Bone marrow (tissue), 2 donors: ENCODE measurements around the gene WFS1.

Experiments used
- DNase-seq, 2 donors: peaks; one replicate each; lab custom pipeline; 2025; lab: John Stamatoyannopoulos, UW

WFS1 gene

GRCh38 chr4:6324999-6325787 lies 55.5 kb downstream of the WFS1 start:
- DNase-seq: peak in 1 of 2 donors; percentile 37

- DNase-seq: no peak
Observed at GRCh38 chr4:6325788-6326290, 56.2 kb downstream of the WFS1 start.

DNA sequence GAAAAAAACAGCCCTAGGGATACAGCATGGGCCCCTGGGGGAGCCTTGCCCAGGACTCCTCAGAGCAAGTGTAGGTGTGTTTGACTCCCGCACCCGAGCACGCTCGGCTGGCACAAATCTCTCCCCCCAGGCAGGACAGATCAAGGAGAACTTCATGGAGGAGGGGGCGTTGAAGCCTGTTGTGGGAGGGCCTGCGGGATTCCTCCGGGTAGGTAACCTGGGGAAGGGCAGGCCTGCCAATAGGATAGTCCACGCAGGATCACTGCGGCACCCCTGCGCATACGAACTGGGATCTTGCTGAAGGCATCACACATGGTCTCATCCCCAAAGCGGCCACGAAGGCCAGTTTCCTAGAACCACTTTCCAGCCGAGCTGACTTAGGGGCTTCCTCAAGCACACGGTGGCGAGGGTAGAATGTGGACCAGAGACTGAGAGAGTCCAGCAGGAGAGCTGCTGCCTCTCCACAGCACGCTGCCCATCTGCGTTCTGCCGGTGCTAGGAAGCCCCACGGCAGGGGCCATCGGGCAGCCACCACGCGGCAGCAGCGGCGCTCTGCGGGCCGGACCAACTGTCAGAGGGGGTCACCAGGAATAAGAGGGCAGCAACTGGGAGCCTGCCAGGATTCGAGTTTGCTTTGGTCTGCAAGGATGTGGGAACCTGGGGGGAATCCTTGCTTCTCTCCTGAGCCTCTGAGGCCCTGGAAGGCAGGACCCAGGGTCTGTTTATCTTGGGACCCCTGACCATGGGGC lies 56.8 kb downstream of the WFS1 start:
- no peak for DNase-seq

DNA sequence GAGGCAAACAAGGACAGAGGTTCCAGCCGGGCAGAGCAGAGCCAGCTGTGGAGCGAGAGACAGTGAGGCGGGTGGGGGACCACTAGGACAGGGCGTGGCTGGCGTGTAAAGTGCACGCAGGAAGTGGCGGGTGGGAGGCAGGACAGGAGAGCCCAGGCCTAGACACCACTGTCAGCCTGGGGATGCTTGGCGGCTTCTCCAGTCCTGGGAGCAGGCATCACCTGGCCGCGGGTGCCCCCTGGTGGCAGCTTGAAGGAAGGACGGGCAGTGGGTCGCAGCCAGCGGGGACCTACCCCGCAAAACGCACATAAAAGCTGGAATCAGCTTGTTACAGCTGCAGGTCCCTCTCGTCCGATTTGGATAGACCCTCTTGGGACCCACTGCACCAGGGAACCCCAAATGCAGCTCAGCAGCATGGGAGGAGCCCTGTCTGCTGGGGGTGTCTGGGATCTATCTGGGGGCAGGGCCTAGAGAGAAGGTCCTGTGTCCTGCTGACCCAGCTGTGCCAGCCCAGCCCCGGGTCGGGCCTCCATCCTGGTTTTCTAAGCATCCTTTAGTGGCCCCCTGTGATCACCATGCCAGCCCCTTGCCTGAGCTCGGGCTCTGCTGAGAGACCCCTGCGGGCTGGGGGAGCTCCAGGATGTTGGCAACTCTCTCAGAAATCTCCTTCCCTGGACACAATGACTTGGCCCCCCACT lies 57.7 kb downstream of the WFS1 start:
- peak; percentile 25 to 44 for DNase-seq

DNA sequence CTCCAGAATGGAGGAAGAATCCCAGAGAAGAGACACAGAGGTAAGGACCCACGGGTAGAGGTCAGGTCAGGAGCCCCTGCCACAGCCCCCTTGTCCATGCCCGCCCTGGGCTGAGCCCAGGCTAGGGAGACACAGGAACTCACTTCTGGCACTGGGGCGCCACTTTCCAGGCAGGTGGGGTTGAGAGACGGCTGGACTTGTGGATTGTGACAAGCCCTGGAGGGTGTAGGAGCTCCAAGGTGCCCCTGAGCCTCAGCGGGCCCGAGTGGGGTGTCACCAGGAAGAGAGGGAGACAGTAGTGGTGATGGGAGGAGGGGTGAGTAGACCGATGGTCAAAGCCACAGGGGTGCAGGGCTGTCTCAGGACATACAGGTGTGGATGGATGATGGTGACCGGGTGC lies 58.9 kb downstream of the WFS1 start:
- no peak for DNase-seq

GRCh38 chr4:6329478-6330383 lies 60.1 kb downstream of the WFS1 start:
- DNase-seq: no peak

GRCh38 chr4:6330384-6330767 lies 60.7 kb downstream of the WFS1 start:
- no peak for DNase-seq

- no peak for DNase-seq
Observed at GRCh38 chr4:6331018-6331417, 61.4 kb downstream of the WFS1 start.

- DNase-seq: no peak
Observed at GRCh38 chr4:6331468-6331867, 61.8 kb downstream of the WFS1 start.

DNA sequence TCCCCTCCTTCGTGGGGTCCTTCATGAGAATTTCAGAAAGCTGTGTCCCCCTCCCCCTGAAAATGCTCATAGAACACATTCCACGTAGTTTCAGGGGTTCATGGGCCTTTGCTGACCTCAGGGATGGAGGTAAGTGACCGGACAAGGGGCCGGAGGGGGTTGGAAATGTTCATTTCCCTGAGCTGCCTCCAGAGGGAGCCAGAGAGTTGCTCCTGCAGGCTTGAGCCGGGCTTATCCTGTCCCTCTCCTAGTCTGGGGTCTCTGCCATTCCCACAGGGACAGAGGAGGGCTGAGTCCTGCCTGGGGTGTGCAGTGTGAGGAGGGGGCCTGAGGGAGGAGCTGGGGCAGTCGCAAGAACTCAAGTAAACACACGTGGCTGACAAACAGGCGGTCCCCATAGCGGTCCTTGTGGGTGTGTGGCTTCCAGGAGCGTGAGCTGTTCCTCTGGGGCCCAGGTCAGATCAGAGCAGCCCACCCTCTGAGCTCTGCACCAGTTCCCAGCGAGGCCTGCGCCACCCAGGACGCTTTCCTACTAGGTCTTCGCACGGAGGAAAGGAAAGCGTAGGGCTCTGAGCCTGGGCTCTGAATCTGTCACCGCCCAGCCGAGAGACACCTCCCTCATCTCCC lies 62.5 kb downstream of the WFS1 start:
- no peak for DNase-seq

DNA sequence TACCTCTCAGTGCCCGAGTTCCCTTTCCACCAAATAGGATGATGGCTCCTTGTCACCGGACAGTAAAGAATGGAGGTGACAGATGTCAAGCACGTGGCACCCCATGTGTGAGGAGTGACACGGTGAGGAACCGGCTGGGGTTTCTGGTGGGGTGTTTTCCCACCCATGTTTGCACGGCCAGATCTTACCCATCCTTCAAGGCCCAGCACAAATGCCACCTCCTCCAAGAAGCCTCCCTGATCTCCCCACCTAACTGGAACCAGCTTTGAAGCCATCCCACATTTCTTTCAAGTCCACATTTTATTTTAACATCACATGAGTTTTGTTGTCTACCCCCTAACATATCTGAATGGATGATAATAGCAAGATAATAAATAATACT lies 63.0 kb downstream of the WFS1 start:
- no peak for DNase-seq

- DNase-seq: no peak
Observed at GRCh38 chr4:6333301-6334202, 63.9 kb downstream of the WFS1 start.

- no peak for DNase-seq
Observed at GRCh38 chr4:6334203-6334887, 64.7 kb downstream of the WFS1 start.

GRCh38 chr4:6335040-6335590 lies 65.5 kb downstream of the WFS1 start:
- DNase-seq: no peak

DNA sequence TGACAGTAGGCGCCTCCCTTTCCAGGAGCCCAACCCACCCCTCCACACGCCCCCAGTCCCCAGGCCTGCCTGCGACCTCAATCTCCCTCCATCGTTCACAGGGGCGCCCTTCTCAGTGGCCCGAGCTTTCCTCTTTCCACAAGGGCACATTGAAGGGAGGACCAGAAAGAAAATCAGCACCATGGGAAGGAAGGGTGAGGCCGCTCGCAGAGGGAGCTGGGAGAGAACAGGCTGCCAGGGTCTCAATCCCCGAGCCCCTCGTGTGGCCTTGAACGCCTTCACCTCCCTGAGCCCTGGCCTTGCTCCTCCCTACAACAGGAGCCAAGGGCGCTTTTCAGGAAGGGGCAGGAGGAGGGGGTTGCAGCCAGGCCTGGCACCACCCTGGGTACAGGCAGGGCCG lies 66.5 kb downstream of the WFS1 start:
- no peak for DNase-seq

DNA sequence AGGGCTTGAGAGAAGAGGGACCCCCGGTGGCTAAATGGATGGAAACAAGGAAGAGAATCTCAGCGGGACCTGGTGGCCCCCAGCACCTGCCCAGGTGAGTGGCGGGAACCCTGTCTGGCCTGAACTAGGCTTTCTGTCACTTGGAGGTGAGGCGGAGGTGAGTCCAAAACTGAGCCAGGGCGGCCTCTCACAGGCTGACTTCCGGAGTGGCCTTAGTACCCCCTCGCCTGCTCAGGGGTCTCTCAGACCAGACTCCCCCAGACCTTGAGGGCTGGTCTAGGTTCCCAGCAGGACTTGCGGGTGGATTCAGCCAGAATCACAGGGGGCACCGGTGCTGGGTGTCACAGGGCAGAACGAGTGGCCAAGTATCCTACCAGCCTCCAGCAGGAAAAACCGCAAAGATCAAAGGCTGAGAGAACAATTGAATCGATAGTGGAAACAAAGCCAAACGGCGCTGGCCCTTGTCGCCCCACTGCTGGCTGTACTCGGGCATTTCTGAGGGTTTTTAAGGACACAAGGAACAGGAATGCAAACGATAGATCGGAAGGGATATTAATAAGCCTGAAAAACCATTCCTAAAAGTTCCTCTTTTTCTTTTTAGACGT lies 67.8 kb downstream of the WFS1 start:
- DNase-seq: no peak

DNA sequence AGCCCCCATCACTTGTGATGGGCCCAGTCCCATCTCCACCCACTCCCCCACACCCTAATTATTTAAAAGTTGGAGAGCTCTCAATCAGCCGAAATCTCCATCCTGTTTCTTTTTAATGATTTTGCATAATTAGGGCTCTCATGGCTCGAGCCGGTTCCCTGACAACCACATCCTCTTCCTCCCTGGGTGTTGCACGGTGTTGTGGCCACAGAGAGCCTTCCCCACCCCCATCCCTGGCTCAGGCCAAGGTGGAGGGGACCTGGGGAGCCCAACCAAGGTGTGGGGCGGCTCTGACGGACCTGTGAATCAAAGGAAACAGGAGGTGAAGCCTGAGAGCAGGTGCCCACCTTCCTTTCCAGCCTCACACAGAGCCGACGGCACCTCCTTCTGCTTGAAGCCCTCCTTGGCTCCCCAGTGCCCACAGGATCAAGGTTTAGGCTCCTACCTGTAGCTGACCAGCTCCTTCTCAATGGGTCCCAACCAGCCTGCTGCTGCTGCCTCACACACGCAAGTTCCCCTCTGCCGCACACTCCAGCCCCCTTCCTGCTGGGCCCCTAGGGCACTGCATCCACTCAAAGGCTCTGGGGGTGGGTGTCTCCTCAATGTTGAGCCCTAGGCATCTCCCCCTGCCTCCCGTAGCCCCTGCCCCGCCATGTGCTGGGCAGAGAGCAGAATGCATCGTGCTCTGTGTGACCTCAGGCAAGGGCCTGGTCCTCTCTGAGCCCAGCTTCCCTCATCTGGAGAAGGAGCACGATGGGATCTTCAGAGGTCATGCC lies 68.7 kb downstream of the WFS1 start:
- DNase-seq: no peak
